HL-60/S4 treated with phorbol 12-myristate 13-acetate at 8.2 ng/mL for 4 days and 3 days (cell line): ENCODE results near the gene COL18A1.
"Not testable (repeated sequence)": the region's sequence is repeated elsewhere in the genome, so short reads cannot be mapped to it uniquely, and the experiment has no call there.

ENCODE experiments used
- in situ Hi-C: fragments of 300-500 bp; cut with MboI; formaldehyde crosslinking; loops from 2 replicates; pipeline ENCODE4 v1.15.0; 2022; ENCODE audit warnings: low sequenced_read_pairs

COL18A1 gene

DNA sequence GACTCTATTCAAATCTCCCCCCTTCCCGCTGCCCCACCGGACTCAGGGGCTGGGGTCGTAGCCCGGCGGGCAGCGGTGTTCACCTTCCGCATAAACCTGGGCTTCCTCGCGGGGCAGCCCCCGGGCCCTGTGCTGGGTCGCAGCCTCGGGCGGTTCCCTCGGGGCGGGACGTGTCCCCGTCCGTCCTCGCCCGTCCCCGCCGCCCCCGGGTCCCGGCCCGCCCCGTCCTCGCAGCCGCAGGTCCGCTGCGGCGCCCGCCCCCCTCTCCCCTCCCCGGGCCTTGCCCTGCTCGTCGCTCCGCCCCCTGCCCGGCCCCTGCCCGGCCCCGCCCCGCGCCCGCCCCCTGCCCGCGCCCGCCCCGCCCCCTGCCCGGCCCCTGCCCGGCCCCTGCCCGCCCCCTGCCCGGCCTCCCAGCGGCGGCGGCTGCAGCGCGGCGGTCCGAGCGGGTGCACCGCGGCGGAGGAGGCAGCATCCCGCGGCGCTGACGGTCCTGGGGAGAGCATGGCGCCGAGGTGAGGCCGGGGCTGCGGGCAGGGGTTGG is at the start of gene COL18A1:
COL18A1 (plus strand) TSS at position 436 of the 541 bp plus-strand sequence; CDS start at position 502, 66 bp downstream.
- in situ Hi-C loops: no loop called here

DNA sequence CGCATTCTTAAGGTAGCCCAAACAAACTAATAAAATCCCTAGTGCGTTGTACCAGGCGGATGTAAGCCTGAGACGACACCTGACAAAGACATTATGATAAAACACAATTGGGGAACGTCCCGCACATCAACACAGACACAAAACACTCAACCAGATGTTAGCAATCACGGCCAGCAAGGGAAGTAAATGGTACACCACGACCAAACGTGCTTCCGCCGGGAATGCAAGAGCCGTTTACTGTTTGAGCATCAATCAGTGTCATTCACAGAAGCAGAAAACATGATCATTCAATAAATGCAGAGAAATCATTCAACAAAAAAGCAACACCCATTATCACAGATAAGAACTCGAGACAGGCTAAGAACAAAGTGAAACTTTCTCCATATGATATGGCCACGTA is 49.4 kb upstream of the COL18A1 start:
- in situ Hi-C loops: no loop called here

DNA sequence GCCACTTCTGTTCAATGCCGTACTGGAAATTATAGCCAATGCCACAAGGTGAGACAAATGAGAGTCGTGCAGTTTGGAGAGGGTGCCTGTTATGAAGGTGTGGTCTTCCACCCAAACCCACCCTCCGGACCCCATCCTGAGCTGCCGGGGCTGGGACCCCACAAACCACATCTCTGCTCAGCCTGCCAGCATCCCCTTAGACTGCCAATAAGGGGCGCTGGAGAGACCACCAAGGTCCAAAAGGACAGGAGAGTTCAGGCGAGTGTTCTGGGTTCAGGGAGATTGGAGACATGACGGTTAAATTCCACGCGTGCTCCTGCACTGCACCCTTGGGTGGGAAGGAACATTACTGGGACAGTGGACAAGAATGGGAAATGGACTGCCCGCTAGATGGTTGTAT is 48.7 kb upstream of the COL18A1 start:
- in situ Hi-C loops: no loop called here

DNA sequence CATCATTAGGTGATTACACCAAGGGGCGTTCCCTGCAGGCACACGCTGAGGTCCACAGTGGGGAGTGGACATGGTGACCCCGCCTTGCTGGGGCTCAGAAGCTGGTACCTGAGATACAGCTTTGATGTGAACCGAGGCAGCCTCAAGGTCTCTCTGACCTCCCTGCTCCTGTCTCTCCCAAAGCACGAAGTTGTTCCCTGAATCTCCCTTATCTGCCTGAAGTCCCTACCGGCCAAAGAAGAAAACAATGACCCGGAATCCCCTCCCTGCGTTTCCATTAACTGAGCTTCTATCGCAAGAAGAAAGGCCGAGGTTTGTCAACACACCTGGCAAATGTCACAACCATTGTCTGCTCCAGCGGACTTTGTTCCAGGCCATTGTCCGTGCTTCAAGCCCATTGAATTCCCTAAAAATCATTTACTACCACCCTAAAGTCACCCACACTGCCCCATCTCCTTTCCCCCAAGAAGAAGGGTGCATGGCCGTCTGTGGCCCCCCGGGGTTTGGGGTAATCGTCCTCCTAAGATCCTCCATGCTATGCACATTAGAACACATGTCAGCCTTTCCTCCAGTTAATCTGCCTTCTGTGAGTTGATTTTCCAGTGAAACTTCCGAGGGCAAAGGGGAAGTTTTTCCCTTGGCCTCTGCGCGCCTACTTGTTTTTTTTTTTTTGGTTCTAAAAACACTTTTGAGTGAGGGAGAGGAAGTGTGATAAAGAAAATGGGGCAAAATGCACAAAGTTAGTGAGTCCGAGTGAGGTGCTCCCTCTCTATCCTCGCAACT is 48.1 kb upstream of the COL18A1 start:
- in situ Hi-C loops: no loop called here

DNA sequence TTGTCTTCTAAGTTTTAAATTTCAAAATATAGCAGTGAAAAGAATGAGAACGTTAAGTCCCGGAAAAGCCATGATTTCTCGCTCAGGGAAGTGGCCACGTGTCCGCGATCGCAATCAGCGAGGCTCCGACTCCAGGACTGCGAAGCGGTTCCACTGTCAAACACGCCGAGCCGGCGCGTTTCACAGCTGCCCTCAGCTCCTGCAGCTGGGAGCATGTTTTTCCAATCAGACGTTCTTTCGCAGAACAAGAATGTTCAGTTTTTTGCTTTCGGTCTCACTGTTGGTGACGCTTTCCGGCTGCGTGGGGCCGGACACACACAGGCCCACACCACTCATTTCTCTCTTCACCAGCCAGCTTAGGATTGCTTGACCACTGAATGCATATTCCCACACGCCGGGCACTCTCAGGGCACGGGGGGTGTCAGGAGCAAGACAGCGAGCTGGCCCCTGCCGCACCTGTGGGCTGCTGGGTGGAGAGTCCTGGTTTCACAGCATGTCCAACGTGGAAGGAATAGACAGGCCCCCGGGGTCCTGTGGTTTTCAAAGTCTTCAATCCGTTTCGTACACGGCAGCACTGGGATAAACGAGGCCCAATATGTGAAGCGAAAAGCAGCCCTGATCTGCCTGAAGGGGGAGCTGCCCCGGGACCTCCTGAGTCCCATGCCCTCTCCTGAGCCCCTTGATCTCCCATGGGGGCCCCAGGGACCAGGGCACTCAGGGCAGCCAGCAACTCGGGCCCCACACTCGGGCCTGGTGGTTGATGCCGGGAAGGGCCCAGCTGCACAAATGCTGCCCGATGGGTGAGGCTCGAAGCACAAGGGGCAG is 47.3 kb upstream of the COL18A1 start:
- in situ Hi-C loops: no loop called here

DNA sequence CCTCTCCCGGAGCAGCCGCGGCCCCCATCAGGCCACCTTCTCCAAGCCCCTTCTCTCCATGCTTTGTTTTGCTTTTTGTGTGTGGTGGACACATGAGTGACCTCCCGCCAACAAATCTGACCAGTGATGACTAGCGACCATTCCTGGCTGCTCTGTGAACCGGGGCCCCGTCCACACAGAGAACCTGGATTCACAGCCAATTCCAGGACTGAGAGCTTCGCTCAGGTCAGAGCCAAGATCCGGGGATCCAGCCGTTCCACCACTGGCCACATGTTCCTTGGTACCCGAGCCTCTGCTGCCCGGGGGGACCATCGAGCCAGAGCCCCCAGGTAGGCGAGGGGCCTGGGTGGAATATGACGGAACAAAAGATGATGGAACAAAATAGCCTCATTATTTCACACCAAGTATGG is 46.7 kb upstream of the COL18A1 start:
- in situ Hi-C loops: no loop called here

DNA sequence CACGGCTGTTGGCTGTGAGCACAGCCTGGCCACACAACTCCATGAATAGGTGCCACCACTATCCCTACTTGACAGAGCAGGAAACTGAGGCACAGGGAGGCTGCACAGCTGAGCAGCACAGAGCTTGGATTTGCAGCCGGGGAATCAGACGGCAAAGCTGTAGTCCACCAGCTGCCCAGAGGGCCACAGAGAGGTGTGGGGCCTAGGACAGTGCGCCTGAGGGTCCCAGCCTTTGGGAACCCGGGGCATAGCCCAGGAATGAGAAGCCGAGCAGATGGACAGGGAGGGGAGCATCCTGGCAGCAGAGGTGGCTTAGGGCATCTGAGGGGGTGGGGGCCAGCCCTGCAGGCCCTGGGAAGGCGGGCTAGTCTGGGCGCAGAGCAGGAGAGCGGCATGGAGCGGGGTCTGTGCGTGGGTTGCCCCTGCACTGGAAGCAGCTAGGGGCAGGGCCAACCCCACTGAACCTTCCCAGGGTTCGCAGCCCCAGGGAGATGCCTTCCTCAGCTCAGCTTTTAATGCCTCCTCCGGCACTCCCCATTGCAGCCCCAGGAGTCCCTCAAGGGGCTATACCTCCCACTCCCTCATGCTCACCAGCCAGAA is 46.2 kb upstream of the COL18A1 start:
- in situ Hi-C loops: no loop called here

DNA sequence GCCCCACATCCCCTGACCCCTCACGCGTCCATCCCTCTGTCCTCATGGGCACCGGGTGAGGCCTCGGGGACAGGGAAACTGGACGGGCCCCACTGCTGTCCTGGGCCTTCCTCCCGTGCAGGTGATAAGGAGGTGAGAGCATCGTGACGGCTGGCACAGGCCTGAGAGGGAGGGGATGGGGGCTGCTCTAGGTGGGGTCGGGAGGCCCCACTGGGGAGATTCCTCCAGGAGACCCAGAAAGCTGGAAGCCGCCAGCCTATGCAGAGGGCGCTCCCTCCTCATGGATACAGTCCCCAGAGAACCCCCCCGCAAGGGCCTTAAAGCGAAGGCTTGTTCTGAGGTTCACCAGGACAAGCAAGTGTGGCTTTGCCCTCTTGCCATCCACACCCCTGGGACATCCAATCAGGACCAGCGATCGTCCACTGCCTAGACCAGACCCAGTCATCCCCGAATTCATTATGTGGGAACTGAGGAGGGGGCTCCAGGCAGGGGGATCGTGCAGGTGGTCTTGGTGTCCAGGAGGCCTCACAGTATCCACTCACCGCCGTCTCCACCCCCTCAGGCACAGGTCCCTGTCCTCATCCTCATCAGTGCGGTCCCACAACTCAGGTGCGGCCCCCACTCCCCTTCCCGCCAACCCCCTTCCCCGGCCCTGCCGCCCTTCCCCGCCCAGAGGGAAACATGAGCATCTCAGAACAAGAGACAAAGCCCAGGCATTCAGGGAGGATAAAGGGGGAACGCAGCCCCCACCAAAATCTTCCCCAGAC is 45.3 kb upstream of the COL18A1 start:
- in situ Hi-C loops: no loop called here

DNA sequence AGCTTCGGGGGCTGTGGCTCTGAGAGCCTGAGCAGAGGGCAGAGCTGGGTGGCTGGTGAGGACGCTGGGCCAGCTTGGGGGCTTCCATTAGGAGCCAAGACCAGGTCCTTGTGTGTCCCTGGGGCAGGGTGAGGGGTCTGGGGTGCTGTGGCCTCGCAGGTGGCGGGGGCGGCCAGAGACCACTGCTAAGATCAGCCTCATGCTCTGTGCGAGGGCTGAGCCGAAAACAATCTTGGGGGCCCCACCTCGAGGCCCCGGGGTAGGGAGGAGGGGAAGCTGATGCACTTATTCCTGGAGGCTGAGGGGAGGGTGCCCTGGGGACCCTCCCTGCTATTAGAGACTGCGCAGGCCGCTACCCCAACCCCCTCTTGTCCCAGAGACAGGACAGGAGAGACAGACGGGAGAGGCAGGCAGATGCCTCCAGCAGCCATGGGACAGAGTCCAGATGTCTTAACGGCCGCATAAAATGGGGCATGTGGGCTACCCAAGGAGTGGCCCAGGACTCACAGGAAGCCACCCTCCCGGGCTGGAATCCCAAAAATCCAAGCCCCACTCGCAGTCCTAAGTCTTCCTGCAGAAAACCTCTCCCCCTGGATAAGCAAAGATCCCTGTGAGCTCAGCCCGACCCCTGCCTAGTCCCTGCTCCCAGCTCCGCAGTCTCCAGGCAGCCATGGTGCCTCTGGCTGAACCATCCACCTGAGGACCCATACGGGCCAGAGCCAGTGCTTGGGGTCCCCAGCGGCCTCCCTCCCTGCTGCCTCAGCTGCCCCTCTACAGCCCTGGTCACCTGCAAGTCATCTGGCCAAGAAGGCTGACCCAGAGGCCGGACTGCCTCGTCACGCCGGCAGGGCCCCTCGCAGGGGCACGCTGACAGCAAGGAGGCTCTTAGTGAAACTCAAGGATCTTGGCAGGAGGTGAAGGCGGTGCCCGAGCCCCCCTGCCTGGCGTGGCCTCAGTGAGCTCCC is 43.6 kb upstream of the COL18A1 start:
- in situ Hi-C loops: no loop called here

DNA sequence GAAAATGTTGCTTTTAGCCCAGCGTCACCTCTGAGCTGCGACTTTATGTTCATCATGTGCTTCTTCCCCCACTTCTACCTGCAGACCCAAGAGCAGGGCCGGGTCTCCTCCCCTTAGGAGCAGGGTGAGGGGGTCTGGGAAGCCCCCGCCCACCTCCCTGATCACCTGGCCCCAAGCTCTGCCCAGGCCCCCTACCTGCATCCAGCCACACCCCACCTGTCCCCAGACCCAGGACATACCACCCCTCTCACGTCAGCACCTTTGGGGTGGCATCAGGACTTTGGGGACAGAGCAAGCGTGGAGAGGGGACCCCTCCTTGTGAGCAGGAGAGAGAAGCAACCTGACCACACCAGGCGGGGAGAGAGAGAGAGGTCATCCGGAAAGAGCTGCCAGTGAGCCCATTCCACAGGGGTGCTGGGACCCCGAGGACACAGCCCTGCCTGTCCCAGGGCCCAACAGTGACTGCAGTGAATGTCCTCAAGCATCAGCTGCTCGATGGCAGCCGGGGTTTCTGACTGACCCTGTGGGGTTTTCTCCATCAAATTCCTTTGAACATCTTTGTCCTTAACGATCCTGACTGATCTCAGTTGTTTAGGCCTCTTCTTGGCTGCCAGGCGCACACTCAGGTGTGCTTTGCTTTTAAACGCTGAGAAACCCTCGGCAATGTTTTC is 42.8 kb upstream of the COL18A1 start:
- in situ Hi-C loops: no loop called here

DNA sequence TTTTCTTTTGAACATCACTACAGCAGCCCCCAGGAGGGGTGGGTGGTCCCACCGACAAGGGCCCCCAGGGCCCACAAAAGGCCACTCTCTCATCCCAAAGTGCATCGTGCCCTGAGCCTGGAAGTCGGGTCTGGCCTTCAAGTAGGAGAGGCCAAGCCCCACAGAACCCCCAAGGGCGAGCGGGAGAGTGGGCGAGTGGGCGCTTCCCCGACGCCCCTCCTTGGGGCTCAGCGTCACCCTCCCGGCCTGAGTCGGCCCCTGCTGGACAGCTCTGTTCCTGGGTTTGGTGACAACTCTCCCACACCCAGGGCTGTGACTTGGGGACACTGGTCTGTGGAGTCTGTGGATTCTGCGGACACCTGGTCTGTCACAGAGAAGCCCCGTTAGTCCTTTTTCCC is 42.2 kb upstream of the COL18A1 start:
- in situ Hi-C loops: no loop called here

DNA sequence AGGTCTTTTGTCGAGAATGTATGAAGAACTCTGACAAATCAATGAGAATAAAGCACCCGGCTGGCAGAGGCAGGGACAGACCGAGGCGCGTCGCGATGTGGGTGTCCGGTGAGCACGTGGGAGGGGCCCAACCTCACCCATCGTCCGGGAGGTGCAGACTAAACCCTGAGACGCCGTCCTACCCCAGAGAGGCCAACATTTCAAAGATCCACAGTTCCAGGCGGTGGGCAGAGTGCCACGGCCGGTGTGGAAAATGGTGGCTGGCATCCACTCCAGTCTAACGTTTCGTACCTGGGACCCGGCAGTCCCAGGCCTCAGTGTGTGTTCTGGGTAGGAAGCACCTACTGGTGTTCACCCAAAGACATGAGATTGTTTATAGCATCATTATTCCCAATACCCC is 41.7 kb upstream of the COL18A1 start:
- in situ Hi-C loops: not testable (repeated sequence)

DNA sequence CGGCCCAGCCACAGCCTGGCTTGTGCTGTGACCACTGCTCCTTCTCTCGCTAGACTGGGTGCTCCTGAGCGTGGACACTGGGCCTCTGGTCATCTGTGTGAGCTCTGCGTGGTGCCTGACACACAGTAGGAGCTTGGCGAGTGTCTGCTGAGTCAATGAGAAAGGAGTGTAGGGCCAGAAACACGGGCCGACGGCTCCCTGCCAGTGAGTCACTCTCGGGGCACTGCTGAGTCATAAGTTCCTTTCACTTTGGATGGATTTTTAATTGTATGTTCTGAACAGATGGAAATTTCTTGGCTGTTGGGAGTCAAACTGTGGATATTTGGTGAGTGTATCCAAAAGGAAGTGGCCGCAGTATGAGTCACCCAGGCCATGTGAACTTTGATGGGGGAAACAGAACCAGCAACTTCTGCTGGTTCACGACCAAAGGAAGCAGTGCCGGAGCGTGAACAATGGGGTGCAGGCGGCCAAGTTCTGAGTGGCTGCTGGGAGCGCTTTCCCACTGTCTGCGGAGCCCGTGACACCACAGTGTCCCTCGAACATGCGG is 41.0 kb upstream of the COL18A1 start:
- in situ Hi-C loops: no loop called here

DNA sequence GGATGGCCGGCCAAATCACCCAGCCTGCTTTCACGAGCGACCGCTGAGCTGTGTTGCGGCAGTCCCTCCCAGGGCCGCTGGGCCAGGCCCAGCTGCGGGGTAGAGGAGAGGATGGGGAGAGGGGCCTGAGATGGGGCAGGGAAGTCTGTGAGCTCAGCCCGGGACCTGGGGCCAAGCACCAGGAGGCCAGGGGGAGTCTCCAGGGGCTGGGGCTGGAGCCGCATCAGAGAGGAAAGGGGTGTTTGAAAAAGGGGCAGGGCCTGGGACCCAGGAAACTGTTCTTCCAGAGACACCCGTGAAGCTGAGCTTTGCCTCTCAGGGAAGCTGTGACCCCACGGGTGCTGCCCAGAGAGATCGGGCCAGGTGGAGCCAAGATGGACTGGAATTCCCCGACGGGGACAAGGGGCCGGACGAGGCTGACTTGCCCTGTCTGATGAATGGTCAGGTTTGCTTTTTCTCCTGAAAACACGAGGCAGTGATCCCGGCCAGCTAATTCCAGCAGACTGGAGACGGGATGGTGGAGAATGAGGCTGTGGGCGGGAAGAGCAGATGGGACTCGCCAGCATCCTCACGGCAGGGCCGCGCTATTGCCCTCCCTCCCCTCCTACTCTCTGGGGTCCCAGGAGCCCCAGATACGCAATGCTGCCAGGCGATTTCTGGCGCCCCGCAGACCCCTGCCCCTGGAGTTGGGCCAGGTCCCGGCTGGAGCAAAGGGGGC is 40.3 kb upstream of the COL18A1 start:
- in situ Hi-C loops: no loop called here

DNA sequence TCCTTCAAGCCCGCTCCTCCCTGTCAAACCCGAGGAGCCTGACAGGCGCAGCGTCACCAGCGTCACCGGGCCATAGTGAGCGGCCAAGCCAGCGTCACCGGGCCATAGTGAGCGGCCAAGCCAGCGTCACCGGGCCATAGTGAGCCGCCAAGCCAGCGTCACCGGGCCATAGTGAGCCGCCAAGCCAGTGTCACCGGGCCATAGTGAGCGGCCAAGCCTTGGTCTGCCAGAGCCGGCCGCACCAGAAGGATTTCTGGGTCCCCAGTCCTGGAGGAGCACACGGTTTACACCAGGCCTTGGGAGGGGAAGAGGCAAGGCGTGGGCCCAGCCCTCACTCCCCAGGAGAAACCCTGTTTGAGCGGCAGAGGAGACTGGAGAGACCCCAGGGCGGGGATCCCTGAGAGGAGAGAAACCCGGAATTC is 39.8 kb upstream of the COL18A1 start:
- in situ Hi-C loops: no loop called here

DNA sequence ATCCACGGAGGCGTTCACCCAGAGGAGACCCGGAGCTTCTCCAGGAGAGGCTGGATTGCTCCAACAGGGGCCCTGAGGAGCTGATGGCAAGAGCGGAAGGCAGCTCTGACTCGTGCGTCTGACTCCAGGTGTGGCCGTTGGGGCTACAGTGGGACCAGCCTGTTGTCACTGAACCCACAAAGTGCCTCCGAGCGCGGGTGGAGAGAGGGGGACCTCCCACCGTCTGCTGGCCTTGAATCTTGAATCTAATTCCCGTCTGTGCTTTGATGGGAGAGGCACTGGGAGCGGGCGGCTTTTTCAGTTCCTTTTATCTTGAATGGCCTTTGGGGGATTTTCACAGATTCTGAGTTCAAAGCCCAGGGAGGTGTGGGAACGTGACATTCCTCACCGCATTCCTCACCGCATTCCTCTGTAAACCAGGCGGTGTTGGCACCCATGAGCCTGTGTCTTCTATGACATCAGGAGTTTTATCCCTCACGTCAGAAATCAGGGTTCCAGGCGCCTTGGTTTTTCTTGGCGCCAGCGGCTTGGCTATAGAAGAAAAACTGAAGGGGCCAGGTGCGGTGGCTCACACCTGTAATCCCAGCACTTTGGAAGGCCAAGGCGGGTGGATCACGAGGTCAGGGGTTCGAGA is 39.2 kb upstream of the COL18A1 start:
- in situ Hi-C loops: no loop called here

DNA sequence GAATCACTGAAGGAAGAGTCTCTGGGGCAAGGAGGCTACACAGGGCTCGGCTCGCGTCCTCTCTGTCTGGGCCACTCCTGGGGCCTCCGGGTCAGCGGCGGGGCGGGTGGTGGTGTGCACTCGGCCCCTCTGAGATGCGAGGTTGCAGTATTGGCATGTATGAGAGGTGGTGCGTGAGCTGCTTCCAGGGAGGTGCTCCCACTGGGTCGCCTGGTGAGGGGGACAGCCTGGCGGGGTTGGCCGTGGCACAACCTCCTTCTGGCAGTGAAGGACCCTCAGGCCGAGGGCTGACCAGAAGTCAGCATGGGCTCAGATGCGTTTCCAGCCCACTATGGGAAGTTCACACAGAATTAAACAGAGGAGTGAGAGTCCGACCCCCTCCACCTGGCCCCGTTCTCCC is 38.5 kb upstream of the COL18A1 start:
- in situ Hi-C loops: no loop called here

DNA sequence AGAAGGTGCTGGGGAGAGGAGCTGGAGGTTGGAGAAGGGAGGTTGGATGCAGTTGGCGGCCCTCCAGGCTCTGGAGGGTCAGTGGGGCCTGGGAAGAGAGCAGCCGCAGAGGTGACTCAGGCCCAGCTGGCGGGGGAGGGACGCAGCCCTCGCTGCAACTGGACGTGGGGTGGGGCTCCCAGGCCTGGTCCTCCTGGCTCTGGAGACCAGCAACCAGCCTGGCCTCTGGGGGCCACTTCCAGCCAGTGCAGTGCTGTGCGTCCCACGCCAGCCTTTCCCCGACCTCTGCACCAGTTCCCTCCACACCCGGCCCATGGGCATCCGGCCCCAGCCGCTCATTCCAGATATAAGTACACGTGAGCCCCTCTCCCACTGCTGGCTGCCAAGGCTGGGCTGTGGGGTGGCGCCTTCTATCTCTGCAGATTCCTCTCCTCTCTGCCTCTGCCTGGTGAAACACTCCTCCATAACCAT is 38.0 kb upstream of the COL18A1 start:
- in situ Hi-C loops: no loop called here
